IMR-90 (cell line): ENCODE measurements around the gene CPNE4. TPM values are rescaled to one million over a fixed set of nuclear protein-coding genes. Genes with fewer than 3 reads are reported as not detected.

Experiments used
- ATAC-seq: fragments of 200-7000 bp; cut with Tn5 transposase; 2 replicates; pipeline ENCODE4 v1.9.1; 2020; ENCODE audit warnings: low read depth, mild to moderate bottlenecking, moderate library complexity
- BruUV-seq: library from RNA; stranded (reverse); fragments of 400-500 nt; replicated peaks from 2 replicates; lab custom pipeline; 2021; lab: Mats Ljungman, UMichigan
- CTCF ChIA-PET: fragments of 300-600 bp; formaldehyde crosslinking; extraction: SDS; loops from one replicate; lab custom pipeline; 2021; ENCODE audit warnings: antibody characterized with exemption; lab: Yijun Ruan, JAX
- POLR2A ChIA-PET: fragments of 300-600 bp; sonication (Branson Sonifier 250); formaldehyde crosslinking; loops from one replicate; lab custom pipeline; 2022; ENCODE audit warnings: antibody characterized with exemption; ENCODE audit not compliant: unreplicated experiment; lab: Charles Lee
- DNase-seq: peaks from one replicate; pipeline ENCODE4 v3.0.0; 2013
- H2AFZ ChIP-seq: replicated peaks from 2 replicates; pipeline ENCODE3; 2013; ENCODE audit warnings: low read length, mild to moderate bottlenecking; ENCODE audit not compliant: poor library complexity
- H2AK5ac ChIP-seq: 2 replicates; pipeline ENCODE4 v1.6.1; 2013; ENCODE audit warnings: low read depth, low read length, inconsistent platforms
- H2AK9ac ChIP-seq: replicated peaks from 2 replicates; pipeline ENCODE3; 2013; ENCODE audit warnings: mild to moderate bottlenecking, low read depth, low read length, moderate library complexity; ENCODE audit not compliant: poor library complexity
- H2BK120ac ChIP-seq: 2 replicates; pipeline ENCODE4 v1.6.1; 2013; ENCODE audit warnings: low read depth, low read length, inconsistent platforms
- H2BK15ac ChIP-seq: 3 replicates; pipeline ENCODE4 v1.6.1; 2013; ENCODE audit warnings: low read depth, low read length, inconsistent platforms
- H2BK20ac ChIP-seq: 2 replicates; pipeline ENCODE4 v1.6.1; 2013; ENCODE audit warnings: low read depth, mild to moderate bottlenecking, inconsistent platforms, low read length, moderate library complexity
- H2BK5ac ChIP-seq: 2 replicates; pipeline ENCODE4 v1.6.1; 2013; ENCODE audit warnings: mild to moderate bottlenecking, low read depth, low read length, inconsistent platforms; ENCODE audit not compliant: poor library complexity, severe bottlenecking
- H3K14ac ChIP-seq: replicated peaks from 2 replicates; pipeline ENCODE4 v1.6.1; 2013; ENCODE audit warnings: low read depth, low read length, inconsistent platforms
- H3K18ac ChIP-seq: 2 replicates; pipeline ENCODE4 v1.6.1; 2013; ENCODE audit warnings: low read depth, low read length, control low read depth
- H3K23ac ChIP-seq: 2 replicates; pipeline ENCODE4 v1.6.1; 2013; ENCODE audit warnings: low read depth, low read length, inconsistent platforms
- H3K27ac ChIP-seq: 2 replicates; pipeline ENCODE4 v1.5.1; 2013; ENCODE audit warnings: mild to moderate bottlenecking, control low read depth, low read length; ENCODE audit not compliant: insufficient read depth
- H3K27me3 ChIP-seq: 2 replicates; pipeline ENCODE4 v1.6.1; 2013; ENCODE audit warnings: low read length; ENCODE audit not compliant: control insufficient read depth, insufficient read depth
- H3K36me3 ChIP-seq: 2 replicates; pipeline ENCODE4 v1.6.1; 2013; ENCODE audit warnings: low read length, mixed read lengths; ENCODE audit not compliant: control insufficient read depth, insufficient read depth
- H3K4ac ChIP-seq: 2 replicates; pipeline ENCODE4 v1.6.1; 2013; ENCODE audit warnings: low read depth, low read length, inconsistent platforms
- H3K4me1 ChIP-seq: 2 replicates; pipeline ENCODE4 v1.6.1; 2013; ENCODE audit warnings: low read length, mixed read lengths; ENCODE audit not compliant: control insufficient read depth, insufficient read depth
- H3K4me2 ChIP-seq: 2 replicates; pipeline ENCODE4 v1.6.1; 2013; ENCODE audit warnings: low read depth, mild to moderate bottlenecking, control low read depth, low read length, moderate library complexity
- H3K4me3 ChIP-seq: 2 replicates; pipeline ENCODE4 v1.5.1; 2013; ENCODE audit warnings: low read depth, mild to moderate bottlenecking, control low read depth, low read length, moderate library complexity; ENCODE audit not compliant: insufficient read depth
- H3K56ac ChIP-seq: 2 replicates; pipeline ENCODE4 v1.6.1; 2013; ENCODE audit warnings: low read length, inconsistent platforms; ENCODE audit not compliant: insufficient read depth; ENCODE audit errors: extremely low read depth
- H3K79me1 ChIP-seq, 2 experiments: 2 replicates each; pipeline ENCODE4 v1.6.1; 2013; ENCODE audit warnings: low read length in 2 of 2, inconsistent platforms in 1 of 2, low read depth in 1 of 2
- H3K9ac ChIP-seq: 2 replicates; pipeline ENCODE4 v1.6.1; 2013; ENCODE audit warnings: low read depth, low read length, control low read depth
- H3K9me1 ChIP-seq: 2 replicates; pipeline ENCODE4 v1.6.1; 2013; ENCODE audit warnings: low read length, inconsistent platforms; ENCODE audit not compliant: insufficient read depth
- H3K9me3 ChIP-seq: 2 replicates; pipeline ENCODE4 v1.6.1; 2013; ENCODE audit warnings: low read length; ENCODE audit not compliant: control insufficient read depth, insufficient read depth
- H4K20me1 ChIP-seq: 2 replicates; pipeline ENCODE4 v1.6.1; 2013; ENCODE audit warnings: low read length, inconsistent platforms; ENCODE audit not compliant: insufficient read depth
- H4K5ac ChIP-seq: 2 replicates; pipeline ENCODE4 v1.6.1; 2013; ENCODE audit warnings: mild to moderate bottlenecking, low read depth, low read length, control low read depth
- H4K8ac ChIP-seq, 2 experiments: 2 replicates each; pipeline ENCODE4 v1.6.1; 2013; ENCODE audit warnings: low read depth in 2 of 2, low read length in 2 of 2, control low read depth in 1 of 2, inconsistent platforms in 1 of 2
- H4K91ac ChIP-seq: 2 replicates; pipeline ENCODE4 v1.6.1; 2013; ENCODE audit warnings: low read depth, low read length, inconsistent platforms; ENCODE audit not compliant: insufficient read depth
- BHLHE40 ChIP-seq: fragments of 150-350 bp; IDR thresholded peaks from 2 replicates; pipeline ENCODE4 v1.6.1; 2016; ENCODE audit warnings: mild to moderate bottlenecking, low read depth, low read length
- CEBPB ChIP-seq: IDR thresholded peaks from 2 replicates; pipeline ENCODE4 v1.6.1; 2012; ENCODE audit warnings: low read depth, low read length, improper control_type of control experiment
- CHD1 ChIP-seq: IDR thresholded peaks from 2 replicates; pipeline ENCODE4 v1.6.1; 2012; ENCODE audit warnings: low read depth, low read length, improper control_type of control experiment
- ELK1 ChIP-seq: fragments of 150-350 bp; IDR thresholded peaks from 2 replicates; pipeline ENCODE4 v1.6.1; 2016; ENCODE audit warnings: low read depth, mild to moderate bottlenecking, low read length, moderate library complexity, borderline replicate concordance
- FOS ChIP-seq: fragments of 150-350 bp; IDR thresholded peaks from 2 replicates; pipeline ENCODE4 v1.6.1; 2016; ENCODE audit warnings: low read depth, low read length
- MAFK ChIP-seq: IDR thresholded peaks from 2 replicates; pipeline ENCODE4 v1.6.1; 2012; ENCODE audit warnings: low read depth, low read length, improper control_type of control experiment
- MAZ ChIP-seq: IDR thresholded peaks from 2 replicates; pipeline ENCODE4 v1.6.1; 2012; ENCODE audit warnings: low read depth, mild to moderate bottlenecking, low read length, improper control_type of control experiment, moderate library complexity, borderline replicate concordance
- MXI1 ChIP-seq: IDR thresholded peaks from 2 replicates; pipeline ENCODE4 v1.6.1; 2012; ENCODE audit warnings: low read depth, mild to moderate bottlenecking, low read length, moderate library complexity, borderline replicate concordance
- NFE2L2 ChIP-seq: fragments of 150-350 bp; IDR thresholded peaks from 2 replicates; pipeline ENCODE4 v1.6.1; 2016; ENCODE audit warnings: low read depth, mild to moderate bottlenecking, low read length
- POLR2A ChIP-seq: IDR thresholded peaks from 2 replicates; pipeline ENCODE4 v1.6.1; 2012; ENCODE audit warnings: mild to moderate bottlenecking, low read depth, low read length
- RAD21 ChIP-seq: IDR thresholded peaks from 2 replicates; pipeline ENCODE4 v1.6.1; 2012; ENCODE audit warnings: low read length, improper control_type of control experiment
- RCOR1 ChIP-seq: IDR thresholded peaks from 2 replicates; pipeline ENCODE4 v1.6.1; 2012; ENCODE audit warnings: mild to moderate bottlenecking, low read length, improper control_type of control experiment; ENCODE audit not compliant: insufficient replicate concordance
- RFX5 ChIP-seq: IDR thresholded peaks from 2 replicates; pipeline ENCODE4 v1.8.0; 2012; ENCODE audit warnings: low read depth, mild to moderate bottlenecking, low read length, moderate library complexity
- SMC3 ChIP-seq: fragments of 150-350 bp; IDR thresholded peaks from 2 replicates; pipeline ENCODE4 v1.6.1; 2016; ENCODE audit warnings: low read depth, mild to moderate bottlenecking, antibody characterized with exemption, low read length, moderate library complexity
- USF2 ChIP-seq: fragments of 150-350 bp; IDR thresholded peaks from 2 replicates; pipeline ENCODE4 v1.6.1; 2017; ENCODE audit warnings: mild to moderate bottlenecking, antibody characterized with exemption, low read length, low read depth
- WGBS, 2 experiments: methylation state at CpG; one replicate each; pipeline versions ENCODE4 v1.1.5 to v1.1.7; 2013; ENCODE audit warnings: missing lambda C conversion rate in 2 of 2; ENCODE audit not compliant: insufficient read length in 1 of 2; ENCODE audit errors: extremely low coverage in 2 of 2; 5-methylcytosine and 5-hydroxymethylcytosine counted together
- dilution Hi-C: fragments of 300-500 bp; cut with HindIII; formaldehyde crosslinking; loops from one replicate; pipeline ENCODE4 v1.14.3; 2018; ENCODE audit warnings: low sequenced_read_pairs; ENCODE audit not compliant: unreplicated experiment
- in situ Hi-C: fragments of 300-500 bp; cut with MboI; formaldehyde crosslinking; loops from 3 replicates; pipeline ENCODE4 v1.14.3; 2019; ENCODE audit warnings: low sequenced_read_pairs, inconsistent platforms, mixed read lengths
- intact Hi-C: fragments of 100-400 bp; cut with micrococcal nuclease; formaldehyde crosslinking; loops from 2 replicates; pipeline ENCODE4 v1.10.0; 2022
- polyA plus RNA-seq, 3 experiments: library from polyadenylated mRNA; depleted of rRNA; stranded (reverse); fragments of >200 nt; gene quantifications; 2 replicates each; pipeline ENCODE4 v1.2.3, GENCODE V29; 2012; ENCODE audit warnings: low replicate concordance in 1 of 3
- total RNA-seq: library from RNA; depleted of rRNA; stranded (reverse); fragments of >200 nt; gene quantifications from 2 replicates; pipeline ENCODE4 v1.2.3, GENCODE V29; 2012
- TF ChIP-seq, protein P1 (sequence below): conservative IDR thresholded peaks from 2 replicates; pipeline ENCODE4 v1.5.1; 2012; ENCODE audit warnings: mild to moderate bottlenecking, low read depth, low read length, improper control_type of control experiment

Gene CPNE4
- total and polyA plus RNA-seq, 2 of the 4 experiments (the other 2 are of a cell fraction): not detected

DNA sequence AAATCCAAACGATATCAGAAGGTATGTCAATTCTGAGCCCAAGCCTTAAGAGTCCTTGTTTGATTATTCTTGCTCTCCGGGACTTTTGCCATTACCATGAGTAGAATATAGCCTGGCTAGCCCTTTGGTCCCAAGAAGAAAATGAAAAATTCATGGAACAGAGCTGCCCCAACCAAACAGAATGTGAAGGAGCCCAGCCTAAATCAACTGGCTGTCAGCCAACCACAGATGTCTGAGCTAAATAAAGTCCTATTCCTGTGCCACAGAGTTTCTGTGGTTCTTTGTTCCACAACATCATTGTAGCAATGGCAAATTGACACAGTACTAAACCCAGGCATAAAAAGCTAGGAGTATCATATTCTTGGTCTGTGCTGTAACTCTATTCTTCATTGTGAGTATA is 185.2 kb downstream of the CPNE4 start:
- Histone ChIP-seq H4K8ac (no peak overlapping the region), H3K9me1 (no peaks in the 10 kb centered on the region), H4K91ac (no peak overlapping the region), H3K36me3 (no peaks in the 10 kb centered on the region), H4K20me1 (no peaks in the 10 kb centered on the region), H3K23ac (no peak overlapping the region), H3K9me3 (no peaks in the 10 kb centered on the region), H3K27ac (no peak overlapping the region), H4K5ac (no peak overlapping the region), H2BK15ac (no peak overlapping the region), H3K56ac (no peak overlapping the region), H3K4me1 (no peaks in the 10 kb centered on the region), H2AK9ac (no peak overlapping the region), H2BK5ac (no peak overlapping the region), H3K18ac (no peak overlapping the region), H3K79me1 (no peaks in the 10 kb centered on the region), H3K9ac (no peak overlapping the region), H2BK120ac (no peak overlapping the region), H3K4me3 (no peak overlapping the region), H3K14ac (no peak overlapping the region), H2AK5ac (no peak overlapping the region), H3K4me2 (no peak overlapping the region), H2BK20ac (no peak overlapping the region), H3K4ac (no peak overlapping the region), H3K27me3 (no peaks in the 10 kb centered on the region), H2AFZ (no peak overlapping the region)
- DNase-seq (no peak), ATAC-seq (no peak)
- WGBS, 2 experiments: no CpG with 5 or more reads among the region's 2 CpGs
- in situ Hi-C loops (no loop called here), intact Hi-C loops (no loop called here), dilution Hi-C loops (no loop called here)
- CTCF ChIA-PET: no interaction called here
- TF ChIP-seq MAZ (no peak), CEBPB (no peak), RAD21 (no peak), POLR2A (no peak), RFX5 (no peak), NFE2L2 (no peak), USF2 (no peak), RCOR1 (no peak), SMC3 (no peak), BHLHE40 (no peak), FOS (no peak), CHD1 (no peak), MXI1 (no peak), MAFK (no peak), ELK1 (no peak)
- TF ChIP-seq, protein P1, sequence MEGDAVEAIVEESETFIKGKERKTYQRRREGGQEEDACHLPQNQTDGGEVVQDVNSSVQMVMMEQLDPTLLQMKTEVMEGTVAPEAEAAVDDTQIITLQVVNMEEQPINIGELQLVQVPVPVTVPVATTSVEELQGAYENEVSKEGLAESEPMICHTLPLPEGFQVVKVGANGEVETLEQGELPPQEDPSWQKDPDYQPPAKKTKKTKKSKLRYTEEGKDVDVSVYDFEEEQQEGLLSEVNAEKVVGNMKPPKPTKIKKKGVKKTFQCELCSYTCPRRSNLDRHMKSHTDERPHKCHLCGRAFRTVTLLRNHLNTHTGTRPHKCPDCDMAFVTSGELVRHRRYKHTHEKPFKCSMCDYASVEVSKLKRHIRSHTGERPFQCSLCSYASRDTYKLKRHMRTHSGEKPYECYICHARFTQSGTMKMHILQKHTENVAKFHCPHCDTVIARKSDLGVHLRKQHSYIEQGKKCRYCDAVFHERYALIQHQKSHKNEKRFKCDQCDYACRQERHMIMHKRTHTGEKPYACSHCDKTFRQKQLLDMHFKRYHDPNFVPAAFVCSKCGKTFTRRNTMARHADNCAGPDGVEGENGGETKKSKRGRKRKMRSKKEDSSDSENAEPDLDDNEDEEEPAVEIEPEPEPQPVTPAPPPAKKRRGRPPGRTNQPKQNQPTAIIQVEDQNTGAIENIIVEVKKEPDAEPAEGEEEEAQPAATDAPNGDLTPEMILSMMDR: no peak
- POLR2A ChIA-PET: no interaction called here
- no TSS peak for BruUV-seq
